Effector memory CD8-positive, alpha-beta T cell (primary cell): ENCODE results near the gene AP1G2.
"Not testable (repeated sequence)": the region's sequence is repeated elsewhere in the genome, so short reads cannot be mapped to it uniquely, and the experiment has no call there.

Experiments
- ATAC-seq: fragments of 150-1000 bp; cut with Tn5 transposase; replicated peaks from 2 replicates; pipeline ENCODE4 v1.10.0; 2021; ENCODE audit warnings: mild to moderate bottlenecking, moderate library complexity
- DNase-seq, 3 experiments: peaks; one replicate each; pipeline ENCODE4 v3.0.0; 2021
- H3K27ac Mint-ChIP-seq, 2 donors: one replicate each; pipeline ENCODE4 v1.8.0; 2022; ENCODE audit warnings: mild to moderate bottlenecking in 2 of 2, mixed read lengths in 2 of 2, moderate library complexity in 2 of 2
- H3K27me3 Mint-ChIP-seq, 2 donors: one replicate each; pipeline ENCODE4 v1.8.0; 2022; ENCODE audit warnings: mixed read lengths in 2 of 2
- H3K36me3 Mint-ChIP-seq: one replicate; pipeline ENCODE4 v1.8.0; 2022; ENCODE audit warnings: mild to moderate bottlenecking, moderate library complexity, mixed read lengths; ENCODE audit not compliant: insufficient read depth
- H3K4me1 Mint-ChIP-seq, 2 donors: one replicate each; pipeline ENCODE4 v1.8.0; 2022; ENCODE audit warnings: low read depth in 2 of 2, mixed read lengths in 2 of 2
- H3K4me3 Mint-ChIP-seq, 2 donors: one replicate each; pipeline ENCODE4 v1.8.0; 2022; ENCODE audit warnings: mild to moderate bottlenecking in 2 of 2, mixed read lengths in 2 of 2, moderate library complexity in 2 of 2
- H3K9me3 Mint-ChIP-seq, 2 donors: one replicate each; pipeline ENCODE4 v1.8.0; 2022; ENCODE audit warnings: mixed read lengths in 2 of 2

AP1G2 gene

DNA sequence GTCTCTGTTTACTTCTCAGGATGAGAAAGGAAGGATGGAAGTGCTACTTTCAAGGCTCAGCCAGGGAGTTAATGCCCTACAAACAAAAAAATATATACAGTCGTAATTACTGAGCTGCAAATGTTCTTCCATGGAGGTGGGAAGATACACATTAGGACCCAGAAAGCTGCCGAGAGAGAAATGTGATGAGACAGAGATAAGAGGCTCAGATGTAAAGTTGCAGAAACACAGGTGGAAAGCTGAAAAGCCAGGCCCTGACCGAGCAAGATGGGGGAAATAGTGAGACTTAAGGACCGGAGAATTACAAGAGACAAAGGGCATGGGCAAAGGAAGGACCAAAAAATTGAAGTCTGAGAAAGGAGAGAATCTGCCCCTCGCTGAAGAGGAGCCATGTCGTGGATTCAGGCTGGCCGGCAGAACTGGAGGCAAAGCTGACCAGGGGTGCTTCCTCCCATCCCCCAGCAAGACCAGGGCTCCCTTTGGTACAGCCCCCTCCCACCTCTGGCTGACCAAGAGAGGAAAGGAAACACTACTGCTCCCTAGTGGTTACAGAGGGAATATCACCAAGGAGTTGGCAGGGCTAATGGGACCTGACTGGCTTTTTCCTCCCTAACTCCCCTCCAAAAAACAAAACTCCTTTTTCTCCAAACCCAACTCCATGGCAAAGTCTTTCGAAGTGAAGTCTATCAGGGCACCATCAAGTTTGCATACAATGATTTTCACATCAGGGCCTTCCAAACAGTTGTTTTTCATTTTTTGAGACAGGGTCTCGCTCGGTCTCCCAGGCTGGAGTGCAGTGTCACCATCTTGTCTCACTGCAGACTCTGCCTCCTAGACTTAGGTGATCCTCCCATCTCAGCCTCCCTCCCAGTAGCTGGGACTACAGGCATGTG, 28.1 kb downstream of the AP1G2 start:
- peak; percentile 68 for ATAC-seq
- no peaks in the 10 kb centered on the region for H3K36me3 Mint-ChIP-seq
- no peak overlapping the region for H3K4me3 Mint-ChIP-seq
- no peak overlapping the region for H3K27ac Mint-ChIP-seq
- no peaks in the 10 kb centered on the region for H3K9me3 Mint-ChIP-seq
- peaks cover 0 to 4% of the 10 kb centered on the region in 2 donors for H3K4me1 Mint-ChIP-seq
- H3K27me3 Mint-ChIP-seq, result peaks cover 0 to 5% of the 10 kb centered on the region in 2 donors
- DNase-seq, result peak; percentile 25 to 37 (median 27)

DNA sequence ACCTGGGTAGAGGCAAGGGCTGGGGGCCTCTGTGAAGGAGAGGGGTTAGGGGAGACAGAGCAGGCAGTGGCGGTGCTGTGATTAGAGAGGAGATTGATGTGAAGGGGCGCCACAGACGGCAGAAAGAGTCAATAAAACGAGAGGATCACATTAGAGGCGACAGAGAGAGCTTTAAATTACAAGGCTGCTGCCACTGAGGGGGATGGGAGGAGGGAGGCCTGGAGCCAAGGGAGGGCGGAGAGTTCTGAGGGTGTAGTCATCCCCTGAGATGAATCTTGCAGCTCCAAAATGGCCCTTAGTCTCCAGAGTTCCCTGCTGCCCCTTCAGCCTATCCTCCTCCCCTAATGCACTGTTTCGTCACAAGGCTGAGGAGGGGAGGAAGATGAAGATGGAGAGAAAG, 28.8 kb downstream of the AP1G2 start:
- no peak overlapping the region for H3K4me3 Mint-ChIP-seq
- H3K9me3 Mint-ChIP-seq, result no peaks in the 10 kb centered on the region
- H3K36me3 Mint-ChIP-seq, result no peaks in the 10 kb centered on the region
- DNase-seq, result no peak
- peaks cover 0 to 5% of the 10 kb centered on the region in 2 donors for H3K27me3 Mint-ChIP-seq
- no peak for ATAC-seq
- no peak overlapping the region for H3K27ac Mint-ChIP-seq
- peaks cover 0 to 4% of the 10 kb centered on the region in 2 donors for H3K4me1 Mint-ChIP-seq

DNA sequence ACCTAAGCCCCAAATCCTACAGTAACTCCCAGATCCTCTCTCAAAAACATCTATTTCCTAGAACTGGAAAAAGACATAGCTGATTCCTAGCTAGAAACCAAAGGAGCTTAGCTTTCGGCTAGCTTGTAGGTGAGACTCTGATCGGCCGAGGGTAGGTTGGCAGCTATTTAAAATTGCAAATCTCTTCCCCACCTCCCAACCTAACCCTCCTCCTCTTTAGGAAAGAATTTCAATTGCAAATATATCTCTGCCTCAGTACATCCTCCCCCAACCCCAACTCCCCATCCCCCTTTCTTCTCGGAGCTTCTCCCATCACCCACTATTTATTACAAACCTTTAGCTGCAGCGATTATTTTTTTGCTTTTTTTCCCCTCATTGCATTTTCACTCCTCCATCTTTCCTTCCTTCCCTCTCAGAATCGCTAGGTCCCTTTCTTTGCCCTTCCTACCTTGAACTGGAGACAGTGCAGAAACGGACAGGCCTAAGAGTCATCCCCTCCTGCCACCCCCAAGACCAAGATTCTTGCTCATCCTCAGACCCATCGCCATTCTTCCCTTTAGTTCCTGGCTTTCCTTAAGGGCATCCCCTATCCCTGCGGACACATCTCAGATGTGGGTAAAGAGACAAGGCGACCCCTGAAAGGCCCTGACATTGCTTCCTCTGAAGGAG, 29.4 kb downstream of the AP1G2 start:
- peaks cover 0 to 4% of the 10 kb centered on the region in 2 donors for H3K4me1 Mint-ChIP-seq
- H3K27me3 Mint-ChIP-seq, result peaks cover 0 to 5% of the 10 kb centered on the region in 2 donors
- H3K9me3 Mint-ChIP-seq, result no peaks in the 10 kb centered on the region
- H3K27ac Mint-ChIP-seq, result no peak overlapping the region
- DNase-seq, result no peak
- no peak for ATAC-seq
- H3K36me3 Mint-ChIP-seq, result no peaks in the 10 kb centered on the region
- no peak overlapping the region for H3K4me3 Mint-ChIP-seq

DNA sequence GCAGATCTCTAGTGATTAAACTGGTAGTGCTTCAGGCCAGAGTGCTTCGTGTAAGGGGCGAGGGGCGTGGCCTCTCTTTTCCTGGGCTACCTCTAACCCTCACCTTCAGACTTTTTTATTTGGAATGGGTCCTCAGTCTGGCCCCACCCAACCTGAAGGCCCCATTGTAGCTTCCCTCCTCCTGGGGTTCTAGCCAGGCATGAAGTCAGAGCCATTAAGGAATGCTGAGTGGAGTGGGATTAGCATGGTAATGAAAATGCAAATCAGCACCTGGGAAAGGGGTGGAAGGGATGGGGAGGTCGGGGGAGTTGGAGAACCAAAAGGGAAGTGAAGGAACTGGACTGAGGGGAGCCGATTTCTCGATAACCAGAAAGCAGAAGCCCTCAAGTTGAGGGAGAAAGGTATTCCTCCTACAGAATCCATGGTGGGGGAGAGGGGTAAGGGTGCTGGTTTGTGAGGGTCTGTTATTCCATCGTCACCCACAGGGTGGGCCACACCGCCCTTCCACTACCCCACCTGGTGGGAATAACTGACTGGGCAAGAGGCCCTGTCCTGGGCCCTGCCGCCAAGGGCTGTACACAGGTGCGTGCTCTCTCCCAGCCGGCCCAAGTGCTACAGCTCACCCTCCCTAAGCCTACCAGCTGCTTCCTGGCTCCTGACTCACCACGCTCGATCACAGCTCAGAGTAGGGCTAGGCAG, 30.1 kb downstream of the AP1G2 start:
- Mint-ChIP-seq H3K27ac (no peak overlapping the region), H3K4me3 (no peak overlapping the region), H3K4me1 (peaks cover 0 to 4% of the 10 kb centered on the region in 2 donors), H3K36me3 (no peaks in the 10 kb centered on the region), H3K9me3 (no peaks in the 10 kb centered on the region), H3K27me3 (peaks cover 0 to 5% of the 10 kb centered on the region in 2 donors)
- ATAC-seq (no peak), DNase-seq (no peak)

DNA sequence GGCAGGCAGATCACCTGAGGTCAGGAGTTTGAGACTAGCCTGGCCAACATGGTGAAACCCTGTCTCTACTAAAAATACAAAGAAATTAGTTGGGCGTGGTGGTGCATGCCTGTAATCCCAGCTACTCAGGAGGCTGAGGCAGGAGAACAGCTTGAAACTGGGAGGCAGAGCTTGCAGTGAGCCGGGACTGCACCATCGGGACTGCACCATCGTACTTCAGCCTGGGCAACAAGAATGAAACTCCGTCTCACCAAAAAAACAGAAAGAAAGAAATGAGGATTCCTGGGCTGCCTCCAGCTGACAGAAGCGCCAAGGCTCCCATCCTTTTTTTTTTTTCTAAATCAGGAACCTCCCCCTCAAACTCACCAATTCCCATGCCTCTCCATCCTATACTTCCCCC, 30.7 kb downstream of the AP1G2 start:
- not testable (repeated sequence) for ATAC-seq, H3K27me3 Mint-ChIP-seq, DNase-seq, H3K9me3 Mint-ChIP-seq, H3K4me1 Mint-ChIP-seq, H3K36me3 Mint-ChIP-seq, H3K27ac Mint-ChIP-seq, H3K4me3 Mint-ChIP-seq

DNA sequence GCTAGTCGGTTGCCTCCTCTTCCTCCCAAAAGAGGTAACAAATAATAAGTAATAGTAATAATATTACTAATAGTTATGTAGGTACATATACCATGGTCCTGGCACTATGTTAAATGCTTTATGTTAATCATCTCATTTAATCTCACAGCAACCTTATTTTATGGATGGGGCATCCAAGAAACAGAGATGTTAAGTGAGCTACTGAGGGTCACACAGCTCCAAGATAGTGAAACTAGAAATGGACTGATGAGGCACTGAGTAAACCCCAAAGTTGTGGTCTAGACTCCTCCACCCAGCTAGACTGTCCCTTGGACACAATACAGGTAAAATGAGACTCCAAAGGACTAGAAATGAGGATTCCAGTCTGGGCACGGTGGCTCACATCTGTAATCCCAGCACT, 31.1 kb downstream of the AP1G2 start:
- Mint-ChIP-seq H3K36me3 (no peaks in the 10 kb centered on the region), H3K27me3 (no peaks in the 10 kb centered on the region), H3K4me3 (no peak overlapping the region), H3K4me1 (peaks cover 0 to 4% of the 10 kb centered on the region in 2 donors), H3K27ac (no peak overlapping the region), H3K9me3 (no peaks in the 10 kb centered on the region)
- no peak for DNase-seq
- ATAC-seq, result no peak

DNA sequence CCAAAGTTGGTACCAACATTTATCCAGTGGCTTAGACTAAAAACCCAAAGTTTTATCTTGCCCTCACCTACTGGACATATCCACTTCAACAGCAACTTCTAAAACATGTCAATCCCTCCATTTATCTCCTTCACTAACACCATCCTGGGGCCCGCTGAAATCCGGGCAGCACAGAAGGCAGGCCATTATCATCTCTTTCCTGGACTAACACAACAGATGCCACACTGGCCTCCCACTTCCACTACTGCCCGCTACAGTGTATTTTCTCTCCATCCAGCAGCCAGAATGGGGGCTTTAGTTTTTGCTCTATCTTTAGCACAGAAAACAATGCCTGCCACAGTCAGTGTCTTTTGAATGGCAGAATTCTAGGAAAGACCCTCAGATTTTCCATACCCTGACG, 31.6 kb downstream of the AP1G2 start:
- no peaks in the 10 kb centered on the region for H3K9me3 Mint-ChIP-seq
- H3K4me1 Mint-ChIP-seq, result peaks cover 0 to 4% of the 10 kb centered on the region in 2 donors
- no peak overlapping the region for H3K27ac Mint-ChIP-seq
- H3K27me3 Mint-ChIP-seq, result no peaks in the 10 kb centered on the region
- no peaks in the 10 kb centered on the region for H3K36me3 Mint-ChIP-seq
- ATAC-seq, result no peak
- no peak for DNase-seq
- H3K4me3 Mint-ChIP-seq, result no peak overlapping the region

DNA sequence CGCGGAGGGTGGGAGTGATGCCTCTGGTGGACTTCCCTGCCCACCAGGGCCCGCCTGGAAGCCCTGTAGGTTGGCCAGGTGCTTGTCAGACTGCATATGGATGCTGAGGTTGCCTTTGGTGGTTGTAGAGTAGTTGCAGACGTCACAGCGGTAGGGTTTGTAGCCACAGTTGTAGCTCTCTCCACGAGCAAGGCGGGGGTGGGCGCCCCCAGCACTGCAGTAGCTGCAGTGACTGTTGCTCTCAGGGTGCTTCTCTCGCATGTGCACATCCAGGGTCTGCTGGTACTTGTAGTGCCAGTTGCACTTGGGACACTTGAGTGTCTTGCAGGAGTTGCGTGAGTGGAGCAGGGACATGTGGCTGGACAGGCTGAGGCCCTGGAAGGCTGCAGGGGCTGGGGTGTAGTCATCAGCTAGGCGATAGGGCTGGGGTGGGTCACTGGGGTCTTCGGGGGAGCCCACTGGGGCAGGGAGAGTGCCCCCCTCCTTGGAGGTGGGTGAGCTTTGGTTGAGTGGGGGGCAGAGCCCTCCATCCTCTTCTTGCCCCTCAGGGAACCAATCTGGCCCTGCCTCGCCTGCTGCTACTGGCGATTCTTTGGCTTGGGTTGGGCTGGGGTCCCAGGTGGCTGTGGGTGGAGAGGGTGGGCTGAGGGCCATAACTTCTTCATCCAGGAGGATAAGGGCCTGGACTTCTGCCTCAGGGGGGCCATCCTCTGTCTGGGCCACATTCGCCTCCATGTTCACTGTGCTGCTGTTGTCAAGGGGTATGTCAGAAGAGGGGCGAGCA, 33.7 kb downstream of the AP1G2 start:
- Mint-ChIP-seq H3K27ac (no peak overlapping the region), H3K4me1 (no peaks in the 10 kb centered on the region), H3K4me3 (no peak overlapping the region), H3K36me3 (no peaks in the 10 kb centered on the region), H3K27me3 (no peaks in the 10 kb centered on the region), H3K9me3 (no peaks in the 10 kb centered on the region)
- ATAC-seq, result no peak
- DNase-seq, result no peak

DNA sequence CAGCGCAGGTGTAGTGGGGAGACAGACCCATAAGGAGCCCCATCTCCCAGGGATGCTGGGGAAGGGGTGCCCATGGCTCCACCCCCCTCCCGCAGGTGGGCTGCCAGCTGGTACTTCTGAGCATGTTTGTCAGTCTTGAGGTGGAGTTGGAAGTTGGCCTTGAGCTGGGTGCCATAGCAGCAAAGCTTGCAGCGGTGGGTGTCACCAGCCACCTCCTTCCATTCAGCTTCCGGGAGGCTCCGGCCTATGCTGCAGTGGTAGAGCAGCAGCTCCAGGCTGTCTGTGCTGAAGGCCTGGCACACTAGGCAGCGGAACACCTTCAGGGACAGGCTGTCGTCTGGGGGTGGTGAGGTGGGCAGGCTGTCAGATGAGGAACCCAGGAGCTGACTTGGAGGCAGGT, 34.9 kb downstream of the AP1G2 start:
- H3K4me1 Mint-ChIP-seq, result no peaks in the 10 kb centered on the region
- DNase-seq (no peak), ATAC-seq (no peak)
- no peaks in the 10 kb centered on the region for H3K9me3 Mint-ChIP-seq
- no peak overlapping the region for H3K4me3 Mint-ChIP-seq
- no peaks in the 10 kb centered on the region for H3K27me3 Mint-ChIP-seq
- H3K27ac Mint-ChIP-seq, result no peak overlapping the region
- no peaks in the 10 kb centered on the region for H3K36me3 Mint-ChIP-seq

DNA sequence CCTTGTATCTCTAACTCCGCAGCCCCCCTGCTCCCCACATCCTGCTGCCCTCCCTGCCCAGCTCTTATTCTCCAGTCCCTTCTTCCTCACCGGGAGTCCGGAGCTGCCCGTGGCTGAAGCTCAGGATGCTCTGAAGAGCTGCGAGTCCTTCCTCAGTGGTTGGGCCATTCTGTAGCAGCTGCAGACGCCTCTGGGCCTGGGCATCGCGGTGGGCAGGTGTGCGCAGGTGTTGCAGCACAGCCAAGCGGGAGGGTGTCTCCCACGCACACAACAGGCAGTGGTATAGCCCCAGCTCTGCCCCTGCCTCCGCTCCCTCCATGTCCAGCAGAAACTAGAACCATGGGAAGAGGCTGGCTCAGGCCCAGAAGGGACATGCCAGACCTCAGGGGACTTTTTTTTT, 36.2 kb downstream of the AP1G2 start:
- no peak for ATAC-seq
- DNase-seq, result no peak
- H3K27ac Mint-ChIP-seq, result no peak overlapping the region
- H3K4me3 Mint-ChIP-seq, result no peak overlapping the region
- H3K36me3 Mint-ChIP-seq, result no peaks in the 10 kb centered on the region
- H3K9me3 Mint-ChIP-seq, result no peaks in the 10 kb centered on the region
- H3K4me1 Mint-ChIP-seq, result no peaks in the 10 kb centered on the region
- no peaks in the 10 kb centered on the region for H3K27me3 Mint-ChIP-seq

DNA sequence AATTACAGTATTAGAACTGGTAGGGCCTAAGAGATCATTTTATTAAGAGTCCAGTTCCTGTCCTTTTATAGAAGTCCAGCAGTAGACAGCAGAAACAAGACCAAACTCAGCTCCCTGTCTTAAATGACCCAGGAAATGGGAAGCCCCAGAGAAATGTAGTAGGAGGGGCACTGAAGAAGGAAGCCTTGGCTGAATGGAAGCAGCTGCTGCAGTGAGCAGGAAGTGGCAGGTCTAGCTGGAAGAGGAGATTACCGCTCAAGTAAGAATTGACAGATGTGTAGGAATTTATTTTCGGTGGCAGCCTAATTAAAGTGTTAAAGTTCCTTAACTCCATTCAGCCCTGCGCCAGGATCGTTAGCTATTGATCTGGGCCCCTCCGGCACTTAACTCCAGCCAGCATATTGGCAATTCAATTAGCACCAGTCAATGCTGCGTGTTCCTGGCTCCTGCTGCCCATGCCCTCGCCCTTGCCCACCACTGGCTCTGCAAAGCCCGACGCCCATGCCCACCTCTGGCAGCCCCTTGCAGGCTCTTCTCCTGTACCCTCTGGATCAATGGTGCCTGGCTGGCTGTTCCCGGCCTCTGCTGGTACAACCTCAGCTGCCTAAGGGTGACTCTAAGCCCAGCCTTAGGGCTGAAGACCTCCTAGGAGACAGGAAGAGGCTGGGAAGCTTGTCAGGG, 37.1 kb downstream of the AP1G2 start:
- H3K27ac Mint-ChIP-seq, result no peak overlapping the region

DNA sequence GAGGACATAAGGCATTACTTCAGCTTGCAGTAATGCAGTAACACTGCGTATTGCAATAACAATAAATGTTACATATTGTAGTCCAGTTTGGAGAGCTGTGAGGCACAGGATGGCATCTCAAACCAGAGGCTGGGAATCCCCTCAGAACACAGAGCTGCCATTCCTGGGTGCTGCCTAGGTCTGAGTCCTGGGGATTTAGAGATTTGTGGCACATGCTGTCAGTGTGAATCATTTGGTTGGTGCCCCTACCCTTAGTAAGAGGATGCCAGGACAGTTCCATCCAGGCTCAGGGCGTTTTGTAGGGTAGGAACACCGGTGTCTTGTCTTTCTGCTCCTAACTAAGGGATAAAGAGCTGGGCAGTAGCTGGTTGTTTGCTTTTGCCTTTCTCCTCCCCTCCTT, 38.6 kb downstream of the AP1G2 start:
- Mint-ChIP-seq H3K27ac (peak overlapping the region in 1 of 2 donors; percentile 72), H3K27me3 (no peaks in the 10 kb centered on the region), H3K9me3 (no peaks in the 10 kb centered on the region), H3K36me3 (no peaks in the 10 kb centered on the region), H3K4me3 (no peak overlapping the region), H3K4me1 (no peaks in the 10 kb centered on the region)
- ATAC-seq (no peak), DNase-seq (no peak)

More for the DNA sequence above, 37.1 kb downstream of the AP1G2 start:
- H3K27me3 Mint-ChIP-seq, result no peaks in the 10 kb centered on the region
- ATAC-seq (no peak), DNase-seq (no peak)
- no peaks in the 10 kb centered on the region for H3K4me1 Mint-ChIP-seq
- H3K36me3 Mint-ChIP-seq, result no peaks in the 10 kb centered on the region
- no peak overlapping the region for H3K4me3 Mint-ChIP-seq
- H3K9me3 Mint-ChIP-seq, result no peaks in the 10 kb centered on the region

DNA sequence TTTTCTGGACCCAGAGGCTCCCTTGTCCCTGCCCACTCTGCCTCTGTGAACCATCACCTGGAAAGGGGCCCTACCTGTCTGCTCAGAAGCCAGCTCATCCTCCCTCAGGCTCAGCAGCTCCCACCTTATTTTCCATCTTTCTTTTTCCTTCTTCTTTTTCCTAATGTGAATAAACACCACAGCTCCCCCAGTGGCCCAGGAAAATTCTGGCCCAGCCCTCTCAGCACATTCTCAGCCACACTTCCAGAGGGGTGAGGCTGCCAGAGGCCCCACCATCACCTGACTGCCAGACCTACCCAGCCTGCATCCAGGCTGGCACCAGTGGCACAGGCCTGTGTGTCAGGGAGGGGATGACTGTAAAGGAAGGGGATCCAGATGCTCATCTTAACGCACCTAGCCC, 39.0 kb downstream of the AP1G2 start:
- Mint-ChIP-seq H3K4me1 (no peaks in the 10 kb centered on the region), H3K4me3 (no peak overlapping the region), H3K36me3 (no peaks in the 10 kb centered on the region), H3K9me3 (no peaks in the 10 kb centered on the region), H3K27ac (peak overlapping the region in 1 of 2 donors; percentile 72), H3K27me3 (no peaks in the 10 kb centered on the region)
- DNase-seq (no peak), ATAC-seq (no peak)
